ENCODE data around the gene KCTD10. TPM values are rescaled to one million over a fixed set of nuclear protein-coding genes. Genes with fewer than 3 reads are reported as not detected.

Gene KCTD10
- total RNA-seq, 1 experiment from 2014 or later = 44.7 TPM

DNA sequence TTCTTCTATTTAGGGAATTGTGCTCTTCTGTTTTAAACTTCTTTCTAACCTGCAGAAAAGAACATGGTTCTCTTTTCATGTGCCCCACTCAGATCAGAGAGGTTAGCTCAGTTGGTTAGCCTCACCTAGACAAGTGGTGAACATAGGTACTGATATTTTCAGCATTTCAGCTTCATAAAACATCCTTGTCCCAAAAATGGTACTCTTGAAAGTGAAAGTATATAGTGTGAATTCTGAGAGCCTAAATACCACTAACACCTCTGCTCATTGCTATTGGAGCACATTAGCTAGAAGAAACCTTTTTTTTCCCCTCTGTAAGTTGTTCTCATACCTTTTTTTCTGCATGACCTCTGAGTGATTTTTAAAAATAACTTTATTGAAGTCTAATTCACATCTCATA, 17.9 kb upstream of the KCTD10 start (continued):
- TF ChIP-seq OVOL2 (CRISPR knock-in tag; IDR thresholded peaks at IDR 0.05; ENCODE audit: borderline replicate concordance) (no peak), PRRX2 (CRISPR knock-in tag; IDR thresholded peaks at IDR 0.05) (no peak), NFATC4 (CRISPR knock-in tag; IDR thresholded peaks at IDR 0.05) (no peak)
- TF ChIP-seq, protein P1, sequence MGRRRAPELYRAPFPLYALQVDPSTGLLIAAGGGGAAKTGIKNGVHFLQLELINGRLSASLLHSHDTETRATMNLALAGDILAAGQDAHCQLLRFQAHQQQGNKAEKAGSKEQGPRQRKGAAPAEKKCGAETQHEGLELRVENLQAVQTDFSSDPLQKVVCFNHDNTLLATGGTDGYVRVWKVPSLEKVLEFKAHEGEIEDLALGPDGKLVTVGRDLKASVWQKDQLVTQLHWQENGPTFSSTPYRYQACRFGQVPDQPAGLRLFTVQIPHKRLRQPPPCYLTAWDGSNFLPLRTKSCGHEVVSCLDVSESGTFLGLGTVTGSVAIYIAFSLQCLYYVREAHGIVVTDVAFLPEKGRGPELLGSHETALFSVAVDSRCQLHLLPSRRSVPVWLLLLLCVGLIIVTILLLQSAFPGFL (CRISPR knock-in tag; IDR thresholded peaks at IDR 0.05; ENCODE audit: borderline replicate concordance) = no peak
- TF ChIP-seq, protein P2, sequence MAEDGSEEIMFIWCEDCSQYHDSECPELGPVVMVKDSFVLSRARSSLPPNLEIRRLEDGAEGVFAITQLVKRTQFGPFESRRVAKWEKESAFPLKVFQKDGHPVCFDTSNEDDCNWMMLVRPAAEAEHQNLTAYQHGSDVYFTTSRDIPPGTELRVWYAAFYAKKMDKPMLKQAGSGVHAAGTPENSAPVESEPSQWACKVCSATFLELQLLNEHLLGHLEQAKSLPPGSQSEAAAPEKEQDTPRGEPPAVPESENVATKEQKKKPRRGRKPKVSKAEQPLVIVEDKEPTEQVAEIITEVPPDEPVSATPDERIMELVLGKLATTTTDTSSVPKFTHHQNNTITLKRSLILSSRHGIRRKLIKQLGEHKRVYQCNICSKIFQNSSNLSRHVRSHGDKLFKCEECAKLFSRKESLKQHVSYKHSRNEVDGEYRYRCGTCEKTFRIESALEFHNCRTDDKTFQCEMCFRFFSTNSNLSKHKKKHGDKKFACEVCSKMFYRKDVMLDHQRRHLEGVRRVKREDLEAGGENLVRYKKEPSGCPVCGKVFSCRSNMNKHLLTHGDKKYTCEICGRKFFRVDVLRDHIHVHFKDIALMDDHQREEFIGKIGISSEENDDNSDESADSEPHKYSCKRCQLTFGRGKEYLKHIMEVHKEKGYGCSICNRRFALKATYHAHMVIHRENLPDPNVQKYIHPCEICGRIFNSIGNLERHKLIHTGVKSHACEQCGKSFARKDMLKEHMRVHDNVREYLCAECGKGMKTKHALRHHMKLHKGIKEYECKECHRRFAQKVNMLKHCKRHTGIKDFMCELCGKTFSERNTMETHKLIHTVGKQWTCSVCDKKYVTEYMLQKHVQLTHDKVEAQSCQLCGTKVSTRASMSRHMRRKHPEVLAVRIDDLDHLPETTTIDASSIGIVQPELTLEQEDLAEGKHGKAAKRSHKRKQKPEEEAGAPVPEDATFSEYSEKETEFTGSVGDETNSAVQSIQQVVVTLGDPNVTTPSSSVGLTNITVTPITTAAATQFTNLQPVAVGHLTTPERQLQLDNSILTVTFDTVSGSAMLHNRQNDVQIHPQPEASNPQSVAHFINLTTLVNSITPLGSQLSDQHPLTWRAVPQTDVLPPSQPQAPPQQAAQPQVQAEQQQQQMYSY (CRISPR knock-in tag; IDR thresholded peaks at IDR 0.05) = no peak

DNA sequence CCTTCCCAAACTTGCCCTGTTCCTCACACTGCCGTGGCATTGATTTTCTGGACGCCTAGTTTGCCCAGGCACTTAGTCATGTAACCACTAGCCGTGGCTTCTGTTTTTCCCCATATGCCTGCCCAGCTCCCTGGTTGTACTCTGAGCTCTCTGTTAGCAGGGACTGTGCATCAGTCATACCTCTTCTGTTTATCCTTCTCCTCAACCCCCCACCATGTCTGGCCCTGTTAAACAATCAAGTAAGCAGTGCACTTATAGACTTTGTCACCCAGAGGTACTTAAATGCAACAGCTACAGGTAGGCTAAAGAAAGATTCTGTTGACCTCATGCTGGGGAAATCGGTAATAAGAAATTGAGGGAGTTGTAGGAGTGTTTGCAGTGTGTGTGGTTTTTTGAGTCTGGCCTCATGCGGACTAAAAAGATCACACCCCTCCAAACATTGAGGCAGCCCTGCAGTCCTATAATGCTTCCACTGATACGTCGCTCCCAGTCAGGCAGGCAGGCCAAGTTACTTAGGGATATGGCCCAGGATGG, 17.3 kb upstream of the KCTD10 start:
- no peak for DNase-seq (ENCODE audit: low spot score)
- Mint-ChIP-seq H3K4me3 (no peak overlapping the region), H3K9me3 (peaks cover 26% of the 10 kb centered on the region), H3K27ac (no peak overlapping the region), H3K4me1 (no peaks in the 10 kb centered on the region), H3K27me3 (ENCODE audit: low read depth) (no peaks in the 10 kb centered on the region), H3K36me3 (peaks cover 69% of the 10 kb centered on the region)
- TF ChIP-seq, protein P3, sequence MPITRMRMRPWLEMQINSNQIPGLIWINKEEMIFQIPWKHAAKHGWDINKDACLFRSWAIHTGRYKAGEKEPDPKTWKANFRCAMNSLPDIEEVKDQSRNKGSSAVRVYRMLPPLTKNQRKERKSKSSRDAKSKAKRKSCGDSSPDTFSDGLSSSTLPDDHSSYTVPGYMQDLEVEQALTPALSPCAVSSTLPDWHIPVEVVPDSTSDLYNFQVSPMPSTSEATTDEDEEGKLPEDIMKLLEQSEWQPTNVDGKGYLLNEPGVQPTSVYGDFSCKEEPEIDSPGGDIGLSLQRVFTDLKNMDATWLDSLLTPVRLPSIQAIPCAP (CRISPR knock-in tag; IDR thresholded peaks at IDR 0.05) = no peak
- TF ChIP-seq TP53 (CRISPR knock-in tag; IDR thresholded peaks at IDR 0.05) = no peak
- TF ChIP-seq FOXJ3 (CRISPR knock-in tag; IDR thresholded peaks at IDR 0.05; ENCODE audit: borderline replicate concordance) = no peak
- TF ChIP-seq CBFB (CRISPR knock-in tag; IDR thresholded peaks at IDR 0.05; ENCODE audit: low read depth) = no peak
- TF ChIP-seq ZNF396 (CRISPR knock-in tag; IDR thresholded peaks at IDR 0.05; ENCODE audit: borderline replicate concordance) = no peak
- no peak for TF ChIP-seq TCF7 (CRISPR knock-in tag; IDR thresholded peaks at IDR 0.05; ENCODE audit: low read depth)
- TF ChIP-seq ZNF317 (CRISPR knock-in tag; IDR thresholded peaks at IDR 0.05; ENCODE audit: borderline replicate concordance, low read depth) = no peak
- no peak for TF ChIP-seq GTF2I (CRISPR knock-in tag; conservative IDR thresholded peaks at IDR 0.05)
- TF ChIP-seq, protein P4, sequence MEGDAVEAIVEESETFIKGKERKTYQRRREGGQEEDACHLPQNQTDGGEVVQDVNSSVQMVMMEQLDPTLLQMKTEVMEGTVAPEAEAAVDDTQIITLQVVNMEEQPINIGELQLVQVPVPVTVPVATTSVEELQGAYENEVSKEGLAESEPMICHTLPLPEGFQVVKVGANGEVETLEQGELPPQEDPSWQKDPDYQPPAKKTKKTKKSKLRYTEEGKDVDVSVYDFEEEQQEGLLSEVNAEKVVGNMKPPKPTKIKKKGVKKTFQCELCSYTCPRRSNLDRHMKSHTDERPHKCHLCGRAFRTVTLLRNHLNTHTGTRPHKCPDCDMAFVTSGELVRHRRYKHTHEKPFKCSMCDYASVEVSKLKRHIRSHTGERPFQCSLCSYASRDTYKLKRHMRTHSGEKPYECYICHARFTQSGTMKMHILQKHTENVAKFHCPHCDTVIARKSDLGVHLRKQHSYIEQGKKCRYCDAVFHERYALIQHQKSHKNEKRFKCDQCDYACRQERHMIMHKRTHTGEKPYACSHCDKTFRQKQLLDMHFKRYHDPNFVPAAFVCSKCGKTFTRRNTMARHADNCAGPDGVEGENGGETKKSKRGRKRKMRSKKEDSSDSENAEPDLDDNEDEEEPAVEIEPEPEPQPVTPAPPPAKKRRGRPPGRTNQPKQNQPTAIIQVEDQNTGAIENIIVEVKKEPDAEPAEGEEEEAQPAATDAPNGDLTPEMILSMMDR (IDR thresholded peaks at IDR 0.05) = no peak
- TF ChIP-seq, protein P1 (CRISPR knock-in tag; IDR thresholded peaks at IDR 0.05; ENCODE audit: borderline replicate concordance) = no peak
- TF ChIP-seq, protein P5, sequence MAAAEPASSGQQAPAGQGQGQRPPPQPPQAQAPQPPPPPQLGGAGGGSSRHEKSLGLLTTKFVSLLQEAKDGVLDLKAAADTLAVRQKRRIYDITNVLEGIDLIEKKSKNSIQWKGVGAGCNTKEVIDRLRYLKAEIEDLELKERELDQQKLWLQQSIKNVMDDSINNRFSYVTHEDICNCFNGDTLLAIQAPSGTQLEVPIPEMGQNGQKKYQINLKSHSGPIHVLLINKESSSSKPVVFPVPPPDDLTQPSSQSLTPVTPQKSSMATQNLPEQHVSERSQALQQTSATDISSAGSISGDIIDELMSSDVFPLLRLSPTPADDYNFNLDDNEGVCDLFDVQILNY (CRISPR knock-in tag; IDR thresholded peaks at IDR 0.05) = no peak
- TF ChIP-seq EMX1 (CRISPR knock-in tag; IDR thresholded peaks at IDR 0.05) = no peak
- no peak for TF ChIP-seq MXD4 (CRISPR knock-in tag; IDR thresholded peaks at IDR 0.05; ENCODE audit: borderline replicate concordance)
- ChIA-PET CTCF (no interaction called here), POLR2A (no interaction called here)
- ATAC-seq = no peak
